GM19397 (cell line): ENCODE measurements around the gene SELENOF.
A peak's percentile ranks its signal among the peaks of the same experiment; 100 is the strongest.

Source experiments
- ATAC-seq: cut with Tn5 transposase; IDR thresholded peaks from one replicate; pipeline ENCODE4 v1.9.1; 2021; ENCODE audit warnings: mild to moderate bottlenecking, moderate library complexity; ENCODE audit not compliant: unreplicated experiment

Gene SELENOF

GRCh38 chr1:86913896-86914600 lies at the start of gene SELENOF:
Gene SELENOF, minus strand, starts transcription at chr1:86914126. Its CDS starts 15 bp downstream, at chr1:86914111.
- peak; percentile 88 for ATAC-seq

DNA sequence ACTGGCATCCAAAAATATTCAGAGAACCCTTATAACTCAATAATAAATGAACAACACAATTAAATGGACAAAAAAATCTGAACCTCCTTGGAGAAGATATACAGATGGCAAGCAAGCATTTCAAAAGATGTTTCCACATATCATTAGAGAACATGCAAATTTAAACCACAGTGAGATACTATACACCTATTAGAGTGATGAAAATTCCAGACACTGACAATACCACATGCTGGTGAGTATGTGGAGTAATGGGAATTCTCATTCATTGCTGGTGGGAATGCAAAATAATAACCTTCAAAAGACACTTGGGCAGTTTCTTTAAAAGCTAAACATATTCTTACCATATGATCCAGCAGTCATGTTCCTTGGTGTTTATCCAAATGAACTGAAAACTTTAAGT lies 46.6 kb upstream of the SELENOF start:
- ATAC-seq: no peak

DNA sequence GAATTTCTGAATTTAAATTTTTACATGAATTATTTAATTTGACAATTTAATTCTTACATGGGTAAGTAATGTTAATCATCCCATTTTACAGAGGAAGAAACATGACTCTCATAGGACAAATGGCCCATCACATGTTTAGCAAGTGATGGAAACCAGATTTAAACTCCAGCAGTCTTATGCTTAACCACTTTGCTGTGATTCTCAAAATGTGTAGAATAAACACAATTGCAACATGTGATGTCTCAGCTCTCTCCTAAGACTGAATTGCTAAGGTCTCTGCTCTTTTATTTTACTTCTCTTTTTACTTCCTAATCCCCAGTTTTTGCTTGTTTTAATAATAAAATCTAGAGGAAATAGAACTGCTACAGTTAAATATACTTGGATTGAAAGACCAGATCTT lies 43.3 kb upstream of the SELENOF start:
- no peak for ATAC-seq

DNA sequence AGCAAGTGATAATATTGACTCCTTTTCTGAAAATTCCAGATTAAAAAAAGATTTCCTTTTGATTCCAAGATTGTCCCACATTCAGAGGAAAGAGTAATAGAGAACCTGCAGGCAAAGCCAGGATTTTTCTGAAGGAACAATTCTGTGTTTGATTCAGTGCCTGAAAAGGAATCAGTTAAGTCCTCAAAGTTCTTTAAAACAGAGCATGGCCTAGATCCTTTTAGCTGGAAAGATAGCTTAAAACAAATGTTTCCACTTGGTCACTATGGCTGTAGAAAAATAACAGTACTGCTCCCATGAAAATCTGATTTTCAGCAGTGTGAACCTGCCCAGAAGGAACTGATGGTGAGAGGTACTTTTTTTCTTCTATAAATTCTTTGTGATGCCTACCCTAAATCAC lies 42.3 kb upstream of the SELENOF start:
- ATAC-seq: no peak

GRCh38 chr1:86955678-86956077 lies 41.8 kb upstream of the SELENOF start:
- no peak for ATAC-seq

DNA sequence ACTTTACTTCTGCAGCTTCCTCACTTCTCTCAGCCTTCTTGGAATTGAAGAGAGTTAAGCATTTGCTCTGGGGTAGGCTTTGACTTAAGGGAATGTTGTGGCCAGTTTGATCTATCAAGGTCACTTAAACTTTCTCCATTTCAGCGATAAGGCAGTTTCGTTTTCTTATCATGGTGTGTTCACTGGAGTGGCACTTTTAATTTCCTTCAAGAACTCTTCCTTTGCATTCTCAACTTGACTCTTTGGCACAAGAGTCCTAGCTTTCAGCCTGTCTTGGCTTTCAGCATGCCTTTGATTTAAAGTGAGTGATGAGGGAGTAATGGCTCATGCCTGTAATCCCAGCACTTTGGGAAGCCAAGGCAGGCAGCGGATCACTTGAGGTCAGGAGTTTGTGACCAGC lies 39.2 kb upstream of the SELENOF start:
- ATAC-seq: no peak

DNA sequence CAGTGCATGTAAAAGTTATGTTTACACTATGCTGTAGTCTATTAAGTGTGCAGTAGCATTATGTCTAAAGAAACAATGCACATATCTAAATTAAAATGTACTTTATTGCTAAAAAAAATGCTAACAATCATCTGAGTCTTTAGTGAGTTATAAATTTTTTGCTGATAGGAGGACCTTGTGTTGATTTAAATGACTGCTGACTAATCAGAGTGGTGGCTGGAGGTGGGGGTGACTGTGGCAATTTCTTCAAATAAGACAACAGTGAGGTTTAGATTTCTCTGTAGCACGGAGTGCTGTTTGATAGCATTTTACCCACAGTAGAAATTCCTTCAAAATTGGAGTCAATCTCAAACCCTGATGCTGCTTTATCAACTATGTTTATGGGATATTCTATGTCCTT lies 37.5 kb upstream of the SELENOF start:
- ATAC-seq: no peak

DNA sequence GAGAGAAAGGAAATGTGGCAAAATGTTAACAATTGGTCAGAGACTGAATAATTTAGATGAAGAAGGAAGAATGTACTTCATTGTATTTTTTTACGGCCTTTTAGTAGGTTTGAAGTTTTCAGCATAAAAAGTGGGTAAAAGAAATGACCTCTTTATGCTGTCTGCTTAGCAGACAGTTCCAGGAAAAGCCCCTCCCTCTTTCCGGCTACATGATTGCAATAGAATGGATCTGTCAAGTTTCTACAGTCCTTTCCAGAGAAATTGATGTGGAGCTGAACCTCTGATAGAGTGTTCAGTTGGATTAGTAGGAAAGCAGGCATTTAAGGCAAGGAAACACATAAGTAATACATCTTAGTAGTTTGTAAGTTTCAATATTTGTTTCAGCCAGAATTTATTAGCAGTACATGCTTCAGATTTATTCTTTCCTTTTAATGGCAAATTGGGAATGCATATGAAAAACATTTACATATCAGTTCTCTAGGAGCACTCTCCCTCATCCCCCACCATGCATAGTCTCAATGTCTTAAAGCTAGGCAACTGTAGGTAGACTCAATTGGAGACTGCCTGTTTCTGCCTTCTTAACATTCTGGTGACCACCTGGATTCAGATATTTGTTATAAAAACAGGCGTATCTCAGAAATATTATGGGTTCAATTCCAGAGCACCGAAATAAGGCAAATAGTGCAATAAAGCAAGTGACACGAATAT lies 36.9 kb upstream of the SELENOF start:
- no peak for ATAC-seq

DNA sequence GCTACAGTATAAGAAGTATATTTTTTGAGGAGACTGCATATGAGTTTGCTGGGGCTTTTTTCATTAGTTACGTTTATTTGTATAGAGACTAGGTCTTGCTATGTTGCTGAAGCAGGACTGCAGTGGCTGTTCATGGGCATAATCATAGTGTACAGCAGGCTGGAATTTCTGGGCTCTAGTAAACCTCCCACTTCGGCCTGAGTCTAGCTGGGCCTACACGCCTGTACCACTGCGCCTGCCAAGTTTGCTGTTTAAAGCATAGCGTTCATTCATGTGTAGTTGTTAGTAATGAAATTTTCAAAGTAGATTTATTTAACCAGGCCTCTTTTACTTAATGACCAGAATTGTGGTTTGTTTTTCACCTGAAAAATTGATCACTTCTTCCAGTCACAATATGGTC lies 34.3 kb upstream of the SELENOF start:
- ATAC-seq: no peak

DNA sequence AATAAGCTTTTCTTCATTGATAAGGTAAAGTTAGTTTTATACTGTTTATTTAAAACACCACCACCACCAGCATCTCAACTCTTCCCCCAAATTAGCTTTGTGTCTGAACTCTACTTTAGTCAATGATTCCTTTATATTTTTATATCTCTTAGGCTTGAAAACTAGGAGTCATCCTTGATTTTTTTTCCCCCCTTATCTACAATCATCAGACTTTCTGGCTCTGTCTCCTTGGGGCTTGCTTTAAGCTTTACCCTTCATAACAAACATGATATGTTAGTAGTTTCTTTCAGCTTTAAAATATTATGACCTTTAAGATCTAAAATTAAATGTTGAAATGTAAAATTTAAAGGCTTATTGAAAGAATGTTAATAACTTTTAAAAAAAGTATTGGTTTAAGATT lies 28.8 kb upstream of the SELENOF start:
- ATAC-seq: no peak

GRCh38 chr1:86942042-86942441 lies 28.1 kb upstream of the SELENOF start:
- no peak for ATAC-seq

DNA sequence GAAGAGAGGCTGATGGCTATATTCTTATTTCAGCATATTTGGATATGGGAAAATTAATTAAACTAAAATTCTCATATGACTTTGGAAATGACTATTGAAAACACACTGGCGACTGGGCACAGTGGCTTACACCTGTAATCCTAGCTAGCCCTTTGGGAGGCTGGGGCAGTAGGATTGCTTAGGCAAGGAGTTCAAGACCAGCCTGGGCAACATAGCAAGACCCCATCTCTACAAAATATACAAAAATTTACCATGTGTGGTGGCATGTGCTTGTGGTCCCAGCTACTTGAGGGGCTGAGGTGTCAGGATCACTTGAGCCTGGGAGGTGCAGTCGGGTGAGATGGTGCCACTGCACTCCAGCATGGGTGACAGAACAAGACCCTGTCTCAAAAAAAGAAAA lies 26.7 kb upstream of the SELENOF start:
- no peak for ATAC-seq

DNA sequence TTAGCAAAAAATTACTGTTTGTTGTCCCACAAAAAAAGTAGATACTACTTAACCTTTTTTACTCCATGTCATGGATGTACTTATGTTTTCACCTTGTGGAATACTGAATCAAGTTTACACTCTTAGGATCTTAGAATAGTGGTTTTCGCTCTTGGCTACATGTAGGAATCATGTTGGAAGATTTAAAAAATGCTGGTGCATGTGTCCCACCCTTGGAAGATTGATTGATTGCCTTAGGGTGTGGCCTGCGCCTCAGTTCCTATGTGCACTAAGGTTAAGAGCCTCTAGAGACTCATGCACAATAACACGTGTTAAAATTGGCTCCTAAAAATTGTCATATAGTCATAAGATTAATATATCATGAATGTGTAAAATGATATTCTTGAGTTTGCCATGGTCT lies 25.5 kb upstream of the SELENOF start:
- ATAC-seq: no peak

DNA sequence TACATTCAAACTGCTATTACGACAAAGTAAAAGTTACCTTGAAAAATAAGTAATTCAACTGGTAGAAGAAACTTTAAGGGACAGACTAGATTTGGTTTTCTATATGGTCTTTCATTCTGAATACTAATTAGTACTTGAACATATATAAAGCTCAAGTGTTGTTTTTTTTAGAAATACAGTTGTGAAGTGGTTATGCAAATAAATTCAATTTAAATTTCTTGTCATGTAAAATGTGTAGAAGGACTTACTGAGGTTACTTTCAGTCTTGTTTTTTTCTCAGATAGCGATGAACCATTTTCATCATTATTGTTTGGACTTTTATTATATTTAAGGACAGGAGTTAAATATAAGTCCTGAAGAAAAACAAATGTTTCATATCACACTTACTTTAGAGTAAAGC lies 24.9 kb upstream of the SELENOF start:
- no peak for ATAC-seq

GRCh38 chr1:86938450-86938849 lies 24.5 kb upstream of the SELENOF start:
- ATAC-seq: no peak

DNA sequence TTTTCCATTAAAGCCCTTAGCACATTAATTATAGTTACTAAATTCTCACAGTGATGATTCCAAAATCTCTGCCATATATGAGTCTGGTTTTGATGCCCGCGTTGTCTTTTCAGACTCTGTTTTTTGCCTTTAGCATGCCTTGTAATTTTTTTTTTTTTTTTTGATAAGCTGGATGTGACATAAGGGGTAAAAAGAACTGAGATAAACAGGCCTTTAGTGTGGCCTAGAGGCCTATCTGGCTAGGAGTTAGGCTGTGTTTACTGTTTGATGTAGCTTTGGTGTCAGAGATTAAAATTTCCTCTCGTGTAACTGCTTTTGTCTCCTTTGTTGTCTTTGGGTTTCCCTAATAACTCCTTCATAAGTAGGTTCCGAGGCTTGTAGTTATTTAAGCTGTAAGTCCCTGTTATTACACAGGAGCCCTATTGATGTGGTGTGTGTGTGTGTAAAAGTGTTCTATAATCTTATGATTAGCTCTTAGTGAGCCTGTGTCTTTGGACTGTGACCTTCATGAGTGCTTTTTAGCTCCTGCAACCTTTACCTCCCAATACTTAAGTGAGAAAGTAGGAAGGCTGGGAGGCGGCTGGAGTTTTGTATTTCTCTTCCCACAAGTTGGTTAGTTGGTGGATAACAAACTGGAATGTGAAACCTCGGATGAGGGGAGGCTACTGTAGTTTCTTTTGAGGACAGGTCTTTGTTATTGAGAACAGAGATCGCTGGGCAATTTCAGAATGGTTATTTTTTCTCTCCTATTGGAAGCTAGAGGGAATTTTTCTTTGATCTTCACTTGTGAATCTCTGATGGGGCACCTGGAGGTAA lies 19.8 kb upstream of the SELENOF start:
- ATAC-seq: no peak

DNA sequence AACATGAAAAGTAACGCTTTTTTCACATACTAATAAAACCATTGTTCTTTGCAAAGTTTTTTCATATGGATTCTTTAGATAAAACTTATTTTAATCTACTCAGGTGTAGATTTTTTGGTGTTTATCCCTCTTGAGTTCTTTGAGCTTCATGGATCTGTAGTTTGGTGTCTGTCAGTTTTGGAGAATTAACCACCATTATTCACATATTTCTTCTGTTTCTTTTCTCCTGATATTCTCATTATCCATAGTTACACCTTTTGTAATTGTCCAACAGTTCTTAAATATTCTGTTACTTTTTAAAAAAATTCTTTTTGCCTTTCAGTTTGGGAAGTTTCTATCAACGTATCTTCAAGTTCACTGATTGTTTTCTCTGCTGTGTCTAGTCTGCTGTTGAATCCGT lies 19.1 kb upstream of the SELENOF start:
- ATAC-seq: no peak

DNA sequence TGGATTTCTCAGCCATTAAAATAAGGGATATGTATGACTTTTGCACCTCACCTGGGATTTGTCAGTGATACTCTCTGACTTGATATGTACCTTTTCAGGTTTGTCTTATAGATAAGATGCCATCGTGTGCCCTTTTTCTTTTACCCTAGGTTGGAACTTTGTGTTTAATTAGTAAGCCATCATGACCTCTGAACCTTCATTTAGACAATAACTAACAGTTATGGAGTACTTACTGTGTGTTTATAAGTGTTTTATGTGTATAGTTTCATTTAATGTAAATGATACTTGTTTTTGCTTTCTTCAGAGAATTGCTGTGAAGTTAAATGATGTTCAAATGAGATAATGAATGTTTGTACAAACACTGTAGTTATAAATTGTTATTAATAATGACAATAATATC lies 14.9 kb upstream of the SELENOF start:
- ATAC-seq: no peak

DNA sequence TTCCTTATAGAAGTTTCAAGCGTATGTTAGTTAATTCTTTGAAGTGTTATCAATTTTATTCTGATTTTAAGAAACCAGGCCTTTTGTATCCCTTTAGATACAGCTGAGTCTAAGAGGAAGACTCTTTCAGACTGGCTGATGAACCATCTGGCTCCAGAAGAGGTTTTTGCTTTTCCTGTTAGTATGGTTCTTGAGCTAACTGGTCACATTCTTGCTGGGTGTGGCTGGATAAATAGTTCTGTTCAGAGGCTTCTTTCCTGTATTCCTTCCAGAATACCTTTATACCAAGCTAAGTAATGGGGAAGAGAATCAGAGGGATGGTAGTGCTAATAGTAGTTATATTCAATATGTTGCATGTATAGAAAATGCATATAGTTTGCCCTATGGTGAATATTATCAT lies 13.0 kb upstream of the SELENOF start:
- ATAC-seq: no peak

DNA sequence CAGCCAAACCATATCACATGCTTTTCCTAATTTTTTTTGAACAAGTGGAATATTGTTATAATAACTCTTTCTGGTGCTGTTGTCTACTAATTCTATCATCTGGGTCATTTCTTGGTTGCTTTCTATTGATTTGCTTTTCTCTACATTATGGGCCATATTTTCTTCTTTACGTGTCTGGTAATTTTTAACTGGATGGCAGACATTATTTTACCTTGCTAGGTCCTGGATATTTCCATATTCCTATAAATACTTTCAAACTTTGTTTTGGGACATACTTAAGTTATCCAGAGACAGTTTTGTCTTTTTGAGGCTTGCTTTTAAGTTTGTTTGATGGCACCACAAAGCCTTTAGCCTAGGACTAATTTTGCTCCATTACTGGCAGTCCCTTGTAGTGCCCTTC lies 11.8 kb upstream of the SELENOF start:
- no peak for ATAC-seq

DNA sequence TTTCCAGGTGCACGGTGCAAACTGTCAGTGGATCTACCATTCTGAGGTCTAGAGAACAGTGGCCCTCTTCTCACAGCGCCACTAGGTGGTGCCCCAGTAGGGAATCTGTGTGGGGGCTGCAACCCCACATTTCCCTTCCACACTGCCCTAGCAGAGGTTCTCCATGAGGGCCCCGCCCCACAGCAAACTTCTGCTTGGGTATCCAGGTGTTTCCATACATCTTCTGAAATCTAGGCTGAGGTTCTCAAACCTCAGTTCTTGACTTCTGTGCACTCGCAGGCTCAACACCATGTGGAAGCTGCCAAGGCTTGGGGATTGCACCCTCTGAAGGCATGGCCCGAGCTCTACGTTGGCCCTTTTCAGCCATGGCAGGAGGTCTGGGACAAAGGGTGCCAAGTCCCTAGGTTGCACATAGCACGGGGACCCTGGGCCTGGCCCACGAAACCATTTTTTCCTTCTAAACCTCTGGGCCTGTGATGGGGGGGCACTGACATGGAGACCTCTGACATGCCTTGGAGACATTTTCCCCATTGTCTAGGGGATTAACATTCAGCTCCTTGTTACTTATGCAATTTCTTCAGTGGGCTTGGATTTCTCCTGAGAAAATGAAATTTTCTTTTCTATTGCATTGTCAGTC lies 10.5 kb upstream of the SELENOF start:
- no peak for ATAC-seq
